ENCODE results near the gene TMEM209. TPM values are rescaled to one million over a fixed set of nuclear protein-coding genes. Genes with fewer than 3 reads are reported as not detected.
A peak's percentile ranks its signal among the peaks of the same experiment; 100 is the strongest.

Gene TMEM209
- total RNA-seq, 2 experiments from 2014 or later = 40.2 to 43.4 TPM

- no peak for ATAC-seq
- CTCF ChIA-PET = no interaction called here
- H3K4me1 Mint-ChIP-seq (ENCODE audit: low read depth) = no peaks in the 10 kb centered on the region
- H3K9me3 Mint-ChIP-seq (ENCODE audit: insufficient read depth) = no peaks in the 10 kb centered on the region
- POLR2A ChIA-PET = no interaction called here
- peaks cover 2% of the 10 kb centered on the region for H3K27me3 Mint-ChIP-seq (ENCODE audit: low read depth)
- H3K4me3 Mint-ChIP-seq = no peak overlapping the region
- DNase-seq = no peak
- H3K36me3 Mint-ChIP-seq (ENCODE audit: low read depth) = peaks cover 15% of the 10 kb centered on the region
- H3K27ac Mint-ChIP-seq = no peak overlapping the region
These were observed 50.5 kb downstream of the TMEM209 start for GRCh38 chr7:130154501-130155317.

DNA sequence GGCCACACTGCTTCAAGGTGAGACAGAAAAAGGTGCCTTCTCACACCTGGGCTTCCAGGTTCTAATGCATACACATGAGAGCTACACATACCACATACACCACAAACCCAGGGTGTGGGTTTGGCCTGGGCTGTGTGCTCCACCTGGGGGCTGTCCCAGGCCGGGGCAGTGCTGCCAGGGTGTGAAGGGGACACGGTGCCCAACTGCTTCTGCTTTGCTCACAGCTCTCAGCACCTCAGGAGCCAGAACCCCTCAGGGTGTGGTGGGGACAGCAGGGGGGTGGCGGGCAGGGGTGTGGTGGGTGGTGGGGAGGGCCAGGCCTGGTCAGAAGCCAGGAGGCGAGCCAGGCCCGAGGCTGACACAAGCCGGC, 51.1 kb downstream of the TMEM209 start:
- Mint-ChIP-seq H3K4me1 (ENCODE audit: low read depth) (no peaks in the 10 kb centered on the region), H3K4me3 (no peak overlapping the region), H3K36me3 (ENCODE audit: low read depth) (peaks cover 10% of the 10 kb centered on the region), H3K9me3 (ENCODE audit: insufficient read depth) (no peaks in the 10 kb centered on the region), H3K27me3 (ENCODE audit: low read depth) (peaks cover 6% of the 10 kb centered on the region), H3K27ac (no peak overlapping the region)
- ATAC-seq = no peak
- ChIA-PET CTCF (no interaction called here), POLR2A (no interaction called here)
- no peak for DNase-seq

GRCh38 chr7:130153211-130153908, 51.8 kb downstream of the TMEM209 start:
- Mint-ChIP-seq H3K36me3 (ENCODE audit: low read depth) (peaks cover 6% of the 10 kb centered on the region), H3K27ac (no peak overlapping the region), H3K4me1 (ENCODE audit: low read depth) (no peaks in the 10 kb centered on the region), H3K9me3 (ENCODE audit: insufficient read depth) (no peaks in the 10 kb centered on the region), H3K4me3 (no peak overlapping the region), H3K27me3 (ENCODE audit: low read depth) (peaks cover 10% of the 10 kb centered on the region)
- ATAC-seq (no peak), DNase-seq (no peak)
- ChIA-PET CTCF (no interaction called here), POLR2A (no interaction called here)

DNA sequence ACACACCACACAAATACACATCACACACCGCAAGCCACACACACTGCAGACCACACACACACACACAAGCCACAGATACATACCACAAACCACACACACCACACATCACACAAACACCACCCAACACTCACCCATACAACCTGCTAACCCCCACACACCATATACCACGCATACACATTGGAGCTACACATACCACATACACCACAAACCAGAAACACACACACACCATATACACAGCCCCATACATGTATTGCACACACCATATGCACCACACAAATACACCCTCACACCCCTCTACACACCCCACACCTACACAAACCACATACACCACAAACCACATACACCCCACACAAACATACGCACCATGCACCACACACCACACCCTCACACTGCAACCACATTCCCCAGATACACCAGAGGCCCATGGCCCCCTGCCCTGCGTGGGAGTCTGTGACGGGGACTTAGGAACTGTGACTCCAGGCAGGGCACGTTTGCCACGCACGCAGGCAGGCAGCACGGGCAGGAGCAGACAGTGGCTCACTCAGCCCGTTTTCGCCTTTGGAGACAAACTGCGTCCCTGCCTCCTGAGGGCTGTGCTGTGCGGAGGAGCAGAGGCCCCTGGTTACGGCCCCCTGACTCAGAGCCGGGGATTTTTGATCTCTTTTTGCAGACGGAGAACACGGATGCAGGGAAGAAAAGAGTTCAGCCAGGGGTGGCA, 52.6 kb downstream of the TMEM209 start:
- Mint-ChIP-seq H3K36me3 (ENCODE audit: low read depth) (peaks cover 2% of the 10 kb centered on the region), H3K4me3 (no peak overlapping the region), H3K27ac (no peak overlapping the region), H3K9me3 (ENCODE audit: insufficient read depth) (no peaks in the 10 kb centered on the region), H3K27me3 (ENCODE audit: low read depth) (peaks cover 14% of the 10 kb centered on the region), H3K4me1 (ENCODE audit: low read depth) (no peaks in the 10 kb centered on the region)
- POLR2A ChIA-PET = no interaction called here
- no peak for DNase-seq
- CTCF ChIA-PET = no interaction called here
- no peak for ATAC-seq

DNA sequence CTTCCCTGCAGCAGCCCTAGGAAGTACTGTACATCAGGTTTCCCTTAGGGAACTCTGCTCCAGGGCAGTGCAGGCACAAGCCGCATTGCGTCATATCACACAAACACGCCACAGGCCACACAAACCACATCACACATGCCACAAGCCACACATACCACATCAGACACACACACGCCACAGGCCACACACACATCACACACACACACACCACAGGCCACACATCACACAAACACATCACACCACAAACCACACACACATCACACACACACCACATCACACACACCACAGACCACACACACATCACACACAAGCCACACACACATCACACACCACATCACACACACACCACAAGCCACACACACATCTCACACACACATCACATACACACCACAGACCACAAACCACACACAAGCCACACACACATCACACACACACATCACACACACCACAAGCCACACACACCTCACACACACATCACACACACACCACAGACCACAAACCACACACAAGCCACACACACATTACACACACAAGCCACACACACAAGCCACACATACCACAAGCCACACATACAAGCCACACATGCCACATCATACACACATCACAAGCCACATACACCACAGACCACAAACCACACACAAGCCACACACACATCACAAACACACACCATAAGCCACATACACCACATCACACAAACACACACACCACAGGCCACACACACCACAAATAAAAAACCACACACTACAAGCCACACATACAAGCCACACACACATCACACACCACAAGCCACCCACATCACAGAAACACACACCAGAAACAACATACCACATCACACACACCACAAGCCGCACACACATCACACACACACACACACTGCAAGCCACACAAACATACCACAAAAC, 53.4 kb downstream of the TMEM209 start:
- DNase-seq = peak; percentile 50
- H3K27me3 Mint-ChIP-seq (ENCODE audit: low read depth) = peaks cover 14% of the 10 kb centered on the region
- no peak overlapping the region for H3K4me3 Mint-ChIP-seq
- POLR2A ChIA-PET = no interaction called here
- no peaks in the 10 kb centered on the region for H3K9me3 Mint-ChIP-seq (ENCODE audit: insufficient read depth)
- H3K27ac Mint-ChIP-seq = no peak overlapping the region
- no peaks in the 10 kb centered on the region for H3K4me1 Mint-ChIP-seq (ENCODE audit: low read depth)
- ATAC-seq = peak; percentile 37
- CTCF ChIA-PET = no interaction called here
- peaks cover 2% of the 10 kb centered on the region for H3K36me3 Mint-ChIP-seq (ENCODE audit: low read depth)

DNA sequence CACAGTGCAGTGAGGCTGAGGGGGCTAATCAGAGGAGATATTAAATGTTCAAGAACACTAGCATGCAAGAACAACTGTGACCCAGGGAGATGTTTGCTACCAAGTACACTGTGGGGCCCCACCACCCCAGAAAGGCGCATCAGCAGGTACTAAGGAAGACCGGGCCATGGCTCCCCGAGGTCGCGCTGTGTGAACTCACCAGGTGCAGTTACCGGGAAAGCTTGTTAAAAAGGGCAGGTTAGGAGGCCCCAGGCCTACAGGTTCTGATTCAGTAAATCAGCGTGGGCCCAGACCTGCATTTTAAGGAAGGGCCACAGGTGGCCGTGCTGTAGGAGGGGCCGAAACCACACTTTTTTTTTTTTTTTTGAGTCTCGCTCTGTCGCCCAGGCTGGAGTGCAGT, 54.6 kb downstream of the TMEM209 start:
- H3K4me1 Mint-ChIP-seq (ENCODE audit: low read depth) = no peaks in the 10 kb centered on the region
- DNase-seq (peak; percentile 17), ATAC-seq (no peak)
- H3K4me3 Mint-ChIP-seq = no peak overlapping the region
- ChIA-PET POLR2A (no interaction called here), CTCF (no interaction called here)
- H3K9me3 Mint-ChIP-seq (ENCODE audit: insufficient read depth) = no peaks in the 10 kb centered on the region
- peak overlapping the region; percentile 52 for H3K27ac Mint-ChIP-seq
- peaks cover 18% of the 10 kb centered on the region for H3K27me3 Mint-ChIP-seq (ENCODE audit: low read depth)
- H3K36me3 Mint-ChIP-seq (ENCODE audit: low read depth) = peaks cover 2% of the 10 kb centered on the region

GRCh38 chr7:130149281-130150139, 55.7 kb downstream of the TMEM209 start:
- ChIA-PET CTCF (no interaction called here), POLR2A (no interaction called here)
- Mint-ChIP-seq H3K36me3 (ENCODE audit: low read depth) (peaks cover 2% of the 10 kb centered on the region), H3K4me3 (no peak overlapping the region), H3K4me1 (ENCODE audit: low read depth) (no peaks in the 10 kb centered on the region), H3K27me3 (ENCODE audit: low read depth) (peaks cover 25% of the 10 kb centered on the region), H3K27ac (no peak overlapping the region), H3K9me3 (ENCODE audit: insufficient read depth) (no peaks in the 10 kb centered on the region)
- DNase-seq (peak; percentile 16), ATAC-seq (no peak)

DNA sequence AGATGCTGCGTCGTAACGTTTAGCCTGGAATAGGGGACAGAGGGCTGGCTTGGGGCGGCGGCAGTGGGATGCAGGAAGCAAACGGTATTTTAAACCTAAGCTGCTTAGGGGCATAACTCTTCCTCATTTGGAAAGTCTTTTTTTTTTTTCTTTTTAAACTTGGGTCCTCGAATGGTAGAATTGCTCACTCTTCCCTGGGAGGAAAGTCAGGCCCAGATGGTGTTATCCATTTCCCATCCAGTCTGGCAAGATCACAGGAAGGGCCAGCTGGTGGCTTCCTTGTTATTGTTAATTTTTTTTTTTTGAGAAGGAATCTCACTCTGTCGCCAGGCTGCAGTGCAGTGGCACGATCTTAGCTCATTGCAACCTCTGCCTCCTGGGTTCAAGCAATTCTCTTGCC, 56.6 kb downstream of the TMEM209 start:
- H3K27me3 Mint-ChIP-seq (ENCODE audit: low read depth) = peaks cover 25% of the 10 kb centered on the region
- H3K4me1 Mint-ChIP-seq (ENCODE audit: low read depth) = no peaks in the 10 kb centered on the region
- H3K4me3 Mint-ChIP-seq = no peak overlapping the region
- ATAC-seq (no peak), DNase-seq (peak; percentile 9)
- ChIA-PET POLR2A (no interaction called here), CTCF (no interaction called here)
- no peaks in the 10 kb centered on the region for H3K9me3 Mint-ChIP-seq (ENCODE audit: insufficient read depth)
- H3K36me3 Mint-ChIP-seq (ENCODE audit: low read depth) = peaks cover 2% of the 10 kb centered on the region
- no peak overlapping the region for H3K27ac Mint-ChIP-seq

DNA sequence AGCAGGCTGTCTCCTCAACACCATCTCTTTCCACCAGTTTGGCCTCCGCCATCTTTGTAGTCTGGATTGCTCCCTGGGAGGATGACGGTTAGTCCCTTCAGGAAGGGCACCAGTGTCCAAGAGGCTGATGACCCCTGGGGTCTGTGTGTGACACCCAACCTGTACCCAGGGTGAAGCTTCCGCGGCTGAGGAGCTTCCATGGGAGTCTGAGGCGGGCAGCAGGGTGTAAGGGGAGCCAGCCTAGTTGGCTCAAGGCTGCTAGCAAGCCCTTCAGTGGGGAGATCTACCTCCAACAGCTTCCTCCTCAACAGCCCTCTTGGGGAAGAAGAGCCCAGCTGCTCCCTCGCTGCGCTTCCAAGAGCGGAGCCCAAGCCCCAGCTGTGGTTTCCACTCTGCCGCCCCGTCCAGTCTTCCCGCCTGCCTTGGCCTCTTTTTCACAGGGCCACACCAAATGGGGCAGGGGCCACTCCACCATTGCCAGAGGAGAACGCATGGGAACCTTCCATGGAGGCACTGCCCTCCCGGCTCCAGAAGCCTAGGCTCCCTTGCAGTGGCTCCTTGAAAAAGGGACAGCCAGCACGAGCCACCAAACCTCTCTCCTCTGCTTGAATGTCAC, 57.4 kb downstream of the TMEM209 start:
- ChIA-PET POLR2A (no interaction called here), CTCF (no interaction called here)
- H3K36me3 Mint-ChIP-seq (ENCODE audit: low read depth) = peaks cover 2% of the 10 kb centered on the region
- no peaks in the 10 kb centered on the region for H3K4me1 Mint-ChIP-seq (ENCODE audit: low read depth)
- peak; percentile 17 for DNase-seq
- H3K9me3 Mint-ChIP-seq (ENCODE audit: insufficient read depth) = no peaks in the 10 kb centered on the region
- no peak overlapping the region for H3K27ac Mint-ChIP-seq
- no peak overlapping the region for H3K4me3 Mint-ChIP-seq
- ATAC-seq = no peak
- peaks cover 28% of the 10 kb centered on the region for H3K27me3 Mint-ChIP-seq (ENCODE audit: low read depth)

DNA sequence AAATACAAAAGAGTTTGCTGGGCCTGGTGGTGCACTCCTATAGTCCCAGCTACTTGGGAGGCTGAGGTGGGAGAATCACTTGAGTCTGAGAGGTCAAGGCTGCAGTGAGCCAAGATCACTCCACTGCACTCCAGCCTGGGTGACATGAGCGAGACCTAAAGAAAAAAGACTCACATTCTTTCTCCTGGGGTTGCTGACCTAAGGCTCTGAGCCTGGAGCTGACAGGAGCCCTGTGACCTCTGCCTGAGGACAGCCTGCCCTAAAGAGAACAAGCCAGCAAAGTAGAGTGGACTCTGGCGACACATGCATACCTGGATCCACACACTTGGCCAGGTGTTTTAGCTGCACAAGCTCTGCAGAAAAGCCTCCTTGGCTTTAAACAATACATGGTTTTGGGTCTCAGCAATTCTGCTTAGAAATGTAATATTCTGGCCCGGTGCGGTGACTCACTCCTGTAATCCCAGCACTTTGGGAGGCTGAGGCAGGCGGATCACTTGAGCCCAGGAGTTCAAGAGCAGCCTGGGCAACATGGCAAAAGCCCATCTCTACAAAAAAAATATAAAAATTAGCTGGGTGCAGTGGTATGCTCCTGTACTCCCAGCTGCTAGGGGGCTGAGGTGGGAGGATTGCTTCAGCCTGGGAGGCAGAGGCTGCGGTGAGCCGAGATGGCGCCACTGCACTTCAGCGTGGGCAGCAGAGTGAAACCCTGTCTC, 58.4 kb downstream of the TMEM209 start:
- POLR2A ChIA-PET = no interaction called here

More for the DNA sequence above, 58.4 kb downstream of the TMEM209 start:
- Mint-ChIP-seq H3K36me3 (ENCODE audit: low read depth) (peaks cover 2% of the 10 kb centered on the region), H3K4me3 (no peak overlapping the region), H3K9me3 (ENCODE audit: insufficient read depth) (no peaks in the 10 kb centered on the region), H3K27me3 (ENCODE audit: low read depth) (peaks cover 32% of the 10 kb centered on the region), H3K27ac (no peak overlapping the region), H3K4me1 (ENCODE audit: low read depth) (no peaks in the 10 kb centered on the region)
- CTCF ChIA-PET = no interaction called here
- DNase-seq (peak; percentile 18), ATAC-seq (no peak)

Measured in activated CD8-positive, alpha-beta T cell treated with anti-CD3 and anti-CD28 coated beads, Interleukin-2, amount 10 ng/mL, durations not matched to agents 7 days and 5 days (primary cell).